HepG2 (cell line): ENCODE results near the gene GDF15. TPM values are rescaled to one million over a fixed set of nuclear protein-coding genes. Genes with fewer than 3 reads are reported as not detected.

Source experiments
- CEBPB ChIP-seq: IDR thresholded peaks from 2 replicates; pipeline ENCODE4 v1.6.1; 2011; ENCODE audit warnings: low read depth, low read length, improper control_type of control experiment, borderline replicate concordance
- JUNB ChIP-seq: sonication (generic); formaldehyde crosslinking; IDR thresholded peaks from 2 replicates; pipeline ENCODE4 v1.8.0; 2022; ENCODE audit warnings: missing genetic modification reagents, mild to moderate bottlenecking, borderline replicate concordance
- LCORL ChIP-seq, 2 experiments: fragments of 450-650 bp in 1 of 2; sonication (generic) in 1 of 2; formaldehyde crosslinking in 1 of 2; IDR thresholded peaks; 2 replicates each; pipeline versions ENCODE4 v1.5.0 to v1.6.1; 2017 to 2020; ENCODE audit warnings: antibody characterized with exemption in 1 of 2, missing genetic modification reagents in 1 of 2
- MAFK ChIP-seq, 2 experiments: IDR thresholded peaks in 1 of 2; conservative IDR thresholded peaks in 1 of 2; 2 replicates each; pipeline ENCODE4 v1.6.1; 2011; ENCODE audit warnings: improper control_type of control experiment in 2 of 2, low read length in 2 of 2
- MZF1 ChIP-seq: sonication (generic); formaldehyde crosslinking; IDR thresholded peaks from 2 replicates; pipeline ENCODE4 v1.8.1; 2023; ENCODE audit warnings: mild to moderate bottlenecking, missing genetic modification reagents, borderline replicate concordance
- POLR2AphosphoS5 ChIP-seq: IDR thresholded peaks from 2 replicates; pipeline ENCODE4 v1.6.1; 2012; ENCODE audit warnings: low read depth, low read length
- SNAPC2 ChIP-seq: sonication (generic); formaldehyde crosslinking; IDR thresholded peaks from 2 replicates; pipeline ENCODE4 v1.8.1; 2022; ENCODE audit warnings: mild to moderate bottlenecking, missing genetic modification reagents
- ZNF20 ChIP-seq: sonication (generic); formaldehyde crosslinking; IDR thresholded peaks from 2 replicates; pipeline ENCODE4 v1.4.0; 2020; ENCODE audit warnings: mild to moderate bottlenecking, moderate library complexity, missing genetic modification reagents
- ZNF484 ChIP-seq: sonication (generic); formaldehyde crosslinking; IDR thresholded peaks from 2 replicates; pipeline ENCODE4 v1.5.1; 2020; ENCODE audit warnings: mild to moderate bottlenecking, low read depth, missing genetic modification reagents, borderline replicate concordance
- ZNF501 ChIP-seq: sonication (generic); formaldehyde crosslinking; IDR thresholded peaks from 2 replicates; pipeline ENCODE4 v1.5.1; 2020; ENCODE audit warnings: mild to moderate bottlenecking, moderate library complexity, missing genetic modification reagents
- polyA plus RNA-seq, 8 experiments: library from polyadenylated mRNA; depleted of rRNA in 3 of 8; stranded (reverse) in 7 of 8; unstranded in 1 of 8; fragments of >200 nt; fragmentation: Illumina TruSeq in 4 of 8; extraction: Trizol in 4 of 8; gene quantifications; 2 replicates each; pipeline versions ENCODE4 v1.2.1 to v1.2.3, GENCODE V29; 2011 to 2016; ENCODE audit warnings: low read depth in 4 of 8, missing spikeins in 1 of 8, mixed read lengths in 1 of 8; ENCODE audit not compliant: insufficient read depth in 1 of 8
- total RNA-seq, 5 experiments: library from RNA; depleted of rRNA; stranded (reverse); fragments of >200 nt; fragmentation: Illumina TruSeq; extraction: Trizol; gene quantifications; 2 replicates each; pipeline ENCODE4 v1.2.3, GENCODE V29; 2016; ENCODE audit warnings: low read depth in 1 of 5
- TF ChIP-seq, protein P1 (sequence below): sonication (generic); formaldehyde crosslinking; IDR thresholded peaks from 2 replicates; pipeline ENCODE4 v1.8.1; 2023; ENCODE audit warnings: mild to moderate bottlenecking, missing genetic modification reagents, borderline replicate concordance
- TF ChIP-seq, protein P2 (sequence below): sonication (generic); formaldehyde crosslinking; IDR thresholded peaks from 2 replicates; pipeline ENCODE4 v1.4.0; 2020; ENCODE audit warnings: missing genetic modification reagents
- TF ChIP-seq, protein P3 (sequence below): sonication (generic); formaldehyde crosslinking; IDR thresholded peaks from 2 replicates; pipeline ENCODE4 v1.8.0; 2022; ENCODE audit warnings: low read depth, missing genetic modification reagents
- TF ChIP-seq, protein P4 (sequence below): IDR thresholded peaks from 2 replicates; pipeline ENCODE4 v1.6.1; 2016; ENCODE audit warnings: control low read depth
- TF ChIP-seq, protein P5 (sequence below): sonication (generic); formaldehyde crosslinking; IDR thresholded peaks from 2 replicates; pipeline ENCODE4 v1.4.0; 2020; ENCODE audit warnings: mild to moderate bottlenecking, missing genetic modification reagents, borderline replicate concordance
- TF ChIP-seq, protein P6 (sequence below): sonication (generic); formaldehyde crosslinking; IDR thresholded peaks from 2 replicates; pipeline ENCODE4 v1.5.1; 2020; ENCODE audit warnings: mild to moderate bottlenecking, missing genetic modification reagents

GDF15 gene
- total and polyA plus RNA-seq, 2 of the 13 experiments (the other 11 are each of a cell fraction or from before 2014, with no cell fraction given): 146 to 422 TPM

DNA sequence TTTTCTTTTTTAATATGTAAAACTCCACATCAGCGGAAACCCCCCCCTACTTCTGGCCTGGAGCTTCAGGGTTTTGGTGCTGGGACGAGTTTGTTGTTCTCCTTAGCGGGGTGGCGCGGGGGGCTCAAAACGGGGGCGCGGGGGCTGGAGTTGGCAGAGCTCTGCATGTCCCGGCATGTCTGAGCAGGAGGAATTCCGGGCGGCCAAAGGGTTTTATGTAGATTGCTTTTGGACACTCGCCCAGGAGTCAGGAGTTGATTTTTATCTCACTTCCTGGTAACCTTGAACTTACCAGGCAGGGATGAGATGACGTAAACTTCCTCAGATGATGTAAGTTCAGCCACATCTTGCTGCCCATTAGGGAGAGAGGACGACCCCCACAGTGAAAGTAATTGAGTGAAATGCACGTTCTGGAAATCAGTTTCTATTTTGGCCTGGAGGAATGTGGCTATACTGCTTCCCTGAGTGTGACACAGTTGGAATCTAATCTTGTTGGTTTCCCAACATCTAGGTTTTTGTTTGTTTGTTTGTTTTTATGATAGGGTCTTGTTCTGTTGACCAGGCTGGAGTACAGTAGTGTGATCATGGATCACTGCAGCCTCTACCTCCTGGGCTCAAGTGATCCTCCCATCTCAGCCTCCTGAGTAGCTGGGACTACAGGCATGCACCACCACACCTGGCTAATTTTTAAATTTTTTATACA lies 21.0 kb upstream of the GDF15 start (continued):
- TF ChIP-seq POLR2AphosphoS5 (peak; percentile 46; the same call in 1 of the 2 replicates), MZF1 (CRISPR knock-in tag) (no peak), ZNF484 (CRISPR knock-in tag) (no peak), CEBPB (peak; percentile 90; the same call in 1 of the 2 replicates), MAFK (conservative IDR thresholded peaks at IDR 0.05 in 1 of 2, IDR thresholded peaks at IDR 0.05 in 1 of 2; ENCODE audit: low read length in 2 of 2) (0 out of 4 replicates have a peak, but pooled peaks of 1 of the 2 experiments have one; percentile 0), JUNB (no peak; the same call in 1 of the 2 replicates), ZNF20 (CRISPR knock-in tag) (no peak), SNAPC2 (CRISPR knock-in tag) (peak; percentile 52; the same call in 1 of the 2 replicates), ZNF501 (CRISPR knock-in tag) (peak; percentile 78), LCORL (IDR thresholded peaks at IDR 0.05) (0 out of 2 replicates have a peak, but pooled peaks have one; percentile 13), LCORL (CRISPR knock-in tag; IDR thresholded peaks at IDR 0.05) (peak; percentile 90)
- TF ChIP-seq, protein P1, sequence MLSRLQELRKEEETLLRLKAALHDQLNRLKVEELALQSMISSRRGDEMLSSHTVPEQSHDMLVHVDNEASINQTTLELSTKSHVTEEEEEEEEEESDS (CRISPR knock-in tag): 0 out of 2 replicates have a peak, but pooled peaks have one; percentile 22
- TF ChIP-seq, protein P2, sequence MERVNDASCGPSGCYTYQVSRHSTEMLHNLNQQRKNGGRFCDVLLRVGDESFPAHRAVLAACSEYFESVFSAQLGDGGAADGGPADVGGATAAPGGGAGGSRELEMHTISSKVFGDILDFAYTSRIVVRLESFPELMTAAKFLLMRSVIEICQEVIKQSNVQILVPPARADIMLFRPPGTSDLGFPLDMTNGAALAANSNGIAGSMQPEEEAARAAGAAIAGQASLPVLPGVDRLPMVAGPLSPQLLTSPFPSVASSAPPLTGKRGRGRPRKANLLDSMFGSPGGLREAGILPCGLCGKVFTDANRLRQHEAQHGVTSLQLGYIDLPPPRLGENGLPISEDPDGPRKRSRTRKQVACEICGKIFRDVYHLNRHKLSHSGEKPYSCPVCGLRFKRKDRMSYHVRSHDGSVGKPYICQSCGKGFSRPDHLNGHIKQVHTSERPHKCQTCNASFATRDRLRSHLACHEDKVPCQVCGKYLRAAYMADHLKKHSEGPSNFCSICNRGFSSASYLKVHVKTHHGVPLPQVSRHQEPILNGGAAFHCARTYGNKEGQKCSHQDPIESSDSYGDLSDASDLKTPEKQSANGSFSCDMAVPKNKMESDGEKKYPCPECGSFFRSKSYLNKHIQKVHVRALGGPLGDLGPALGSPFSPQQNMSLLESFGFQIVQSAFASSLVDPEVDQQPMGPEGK: peak; percentile 90
- TF ChIP-seq, protein P3, sequence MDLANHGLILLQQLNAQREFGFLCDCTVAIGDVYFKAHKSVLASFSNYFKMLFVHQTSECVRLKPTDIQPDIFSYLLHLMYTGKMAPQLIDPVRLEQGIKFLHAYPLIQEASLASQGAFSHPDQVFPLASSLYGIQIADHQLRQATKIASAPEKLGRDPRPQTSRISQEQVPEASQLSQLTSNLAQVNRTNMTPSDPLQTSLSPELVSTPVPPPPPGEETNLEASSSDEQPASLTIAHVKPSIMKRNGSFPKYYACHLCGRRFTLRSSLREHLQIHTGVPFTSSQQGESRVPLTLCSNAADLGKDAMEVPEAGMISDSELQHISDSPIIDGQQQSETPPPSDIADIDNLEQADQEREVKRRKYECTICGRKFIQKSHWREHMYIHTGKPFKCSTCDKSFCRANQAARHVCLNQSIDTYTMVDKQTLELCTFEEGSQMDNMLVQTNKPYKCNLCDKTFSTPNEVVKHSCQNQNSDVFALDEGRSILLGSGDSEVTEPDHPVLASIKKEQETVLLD (CRISPR knock-in tag): no peak
- TF ChIP-seq, protein P4, sequence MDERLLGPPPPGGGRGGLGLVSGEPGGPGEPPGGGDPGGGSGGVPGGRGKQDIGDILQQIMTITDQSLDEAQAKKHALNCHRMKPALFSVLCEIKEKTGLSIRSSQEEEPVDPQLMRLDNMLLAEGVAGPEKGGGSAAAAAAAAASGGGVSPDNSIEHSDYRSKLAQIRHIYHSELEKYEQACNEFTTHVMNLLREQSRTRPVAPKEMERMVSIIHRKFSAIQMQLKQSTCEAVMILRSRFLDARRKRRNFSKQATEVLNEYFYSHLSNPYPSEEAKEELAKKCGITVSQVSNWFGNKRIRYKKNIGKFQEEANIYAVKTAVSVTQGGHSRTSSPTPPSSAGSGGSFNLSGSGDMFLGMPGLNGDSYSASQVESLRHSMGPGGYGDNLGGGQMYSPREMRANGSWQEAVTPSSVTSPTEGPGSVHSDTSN (CRISPR knock-in tag): no peak
- TF ChIP-seq, protein P5, sequence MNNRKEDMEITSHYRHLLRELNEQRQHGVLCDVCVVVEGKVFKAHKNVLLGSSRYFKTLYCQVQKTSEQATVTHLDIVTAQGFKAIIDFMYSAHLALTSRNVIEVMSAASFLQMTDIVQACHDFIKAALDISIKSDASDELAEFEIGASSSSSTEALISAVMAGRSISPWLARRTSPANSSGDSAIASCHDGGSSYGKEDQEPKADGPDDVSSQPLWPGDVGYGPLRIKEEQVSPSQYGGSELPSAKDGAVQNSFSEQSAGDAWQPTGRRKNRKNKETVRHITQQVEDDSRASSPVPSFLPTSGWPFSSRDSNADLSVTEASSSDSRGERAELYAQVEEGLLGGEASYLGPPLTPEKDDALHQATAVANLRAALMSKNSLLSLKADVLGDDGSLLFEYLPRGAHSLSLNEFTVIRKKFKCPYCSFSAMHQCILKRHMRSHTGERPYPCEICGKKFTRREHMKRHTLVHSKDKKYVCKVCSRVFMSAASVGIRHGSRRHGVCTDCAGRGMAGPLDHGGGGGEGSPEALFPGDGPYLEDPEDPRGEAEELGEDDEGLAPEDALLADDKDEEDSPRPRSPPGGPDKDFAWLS: 0 out of 2 replicates have a peak, but pooled peaks have one; percentile 38
- TF ChIP-seq, protein P6, sequence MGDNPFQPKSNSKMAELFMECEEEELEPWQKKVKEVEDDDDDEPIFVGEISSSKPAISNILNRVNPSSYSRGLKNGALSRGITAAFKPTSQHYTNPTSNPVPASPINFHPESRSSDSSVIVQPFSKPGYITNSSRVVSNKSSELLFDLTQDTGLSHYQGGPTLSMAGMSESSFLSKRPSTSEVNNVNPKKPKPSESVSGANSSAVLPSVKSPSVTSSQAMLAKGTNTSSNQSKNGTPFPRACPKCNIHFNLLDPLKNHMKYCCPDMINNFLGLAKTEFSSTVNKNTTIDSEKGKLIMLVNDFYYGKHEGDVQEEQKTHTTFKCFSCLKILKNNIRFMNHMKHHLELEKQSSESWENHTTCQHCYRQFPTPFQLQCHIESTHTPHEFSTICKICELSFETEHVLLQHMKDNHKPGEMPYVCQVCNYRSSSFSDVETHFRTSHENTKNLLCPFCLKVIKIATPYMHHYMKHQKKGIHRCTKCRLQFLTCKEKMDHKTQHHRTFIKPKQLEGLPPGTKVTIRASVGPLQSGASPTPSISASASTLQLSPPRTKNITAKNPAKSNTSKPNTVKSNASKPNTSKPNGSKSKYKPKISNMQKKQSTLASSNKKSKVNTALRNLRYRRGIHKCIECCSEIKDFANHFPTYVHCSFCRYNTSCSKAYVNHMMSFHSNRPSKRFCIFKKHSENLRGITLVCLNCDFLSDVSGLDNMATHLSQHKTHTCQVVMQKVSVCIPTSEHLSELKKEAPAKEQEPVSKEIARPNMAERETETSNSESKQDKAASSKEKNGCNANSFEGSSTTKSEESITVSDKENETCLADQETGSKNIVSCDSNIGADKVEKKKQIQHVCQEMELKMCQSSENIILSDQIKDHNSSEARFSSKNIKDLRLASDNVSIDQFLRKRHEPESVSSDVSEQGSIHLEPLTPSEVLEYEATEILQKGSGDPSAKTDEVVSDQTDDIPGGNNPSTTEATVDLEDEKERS (CRISPR knock-in tag): peak; percentile 35; the same call in 1 of the 2 replicates
